B cell (primary cell): ENCODE data around the gene RTN4IP1. TPM values are rescaled to one million over a fixed set of nuclear protein-coding genes. Genes with fewer than 3 reads are reported as not detected.

ENCODE experiments used
- ATAC-seq: fragments of 200-7000 bp; cut with Tn5 transposase; one replicate; pipeline ENCODE4 v1.10.0; 2021; ENCODE audit warnings: low read depth, mild to moderate bottlenecking, moderate number of reproducible peaks, moderate library complexity
- CTCF ChIA-PET: fragments of 350-600 bp; sonication (Branson Sonifier 250); formaldehyde crosslinking; loops from one replicate; lab custom pipeline; 2021; ENCODE audit warnings: antibody characterized with exemption, inconsistent platforms; lab: Charles Lee
- POLR2A ChIA-PET: fragments of 350-600 bp; sonication (Branson Sonifier 250); formaldehyde crosslinking; loops from one replicate; lab custom pipeline; 2021; ENCODE audit warnings: antibody characterized with exemption; lab: Charles Lee
- DNase-seq: peaks from one replicate; pipeline ENCODE4 v3.0.0; 2013
- H2AFZ ChIP-seq: 2 replicates; pipeline ENCODE4 v1.6.1; 2012; ENCODE audit warnings: mild to moderate bottlenecking, low read depth, low read length; ENCODE audit not compliant: insufficient read depth, poor library complexity, severe bottlenecking
- H3K27ac ChIP-seq, 2 donors: 1 replicate in 1 of 2; 2 replicates in 1 of 2; pipeline ENCODE4 v1.5.1; 2012 to 2013; ENCODE audit warnings: low read length in 2 of 2, mild to moderate bottlenecking in 2 of 2, moderate library complexity in 1 of 2
- H3K27me3 ChIP-seq, 4 experiments: fragments of 200-600 bp in 1 of 4; sonication (generic) in 1 of 4; replicated peaks in 1 of 4; 1 replicate in 2 of 4; 2 replicates in 2 of 4; pipeline versions ENCODE4 v1.6.1 to v1.7.0; 2013 to 2016; ENCODE audit warnings: low read length in 3 of 4, mild to moderate bottlenecking in 2 of 4, mixed read lengths in 1 of 4, moderate library complexity in 1 of 4; ENCODE audit not compliant: insufficient read depth in 4 of 4, control insufficient read depth in 3 of 4; ENCODE audit errors: control extremely low read depth in 1 of 4
- H3K36me3 ChIP-seq, 2 experiments: replicated peaks in 1 of 2; 1 replicate in 1 of 2; 2 replicates in 1 of 2; pipeline versions ENCODE4 v1.6.1 to v1.7.1; 2013; ENCODE audit warnings: low read length in 1 of 2; ENCODE audit not compliant: insufficient read depth in 2 of 2, control insufficient read depth in 1 of 2; ENCODE audit errors: control extremely low read depth in 1 of 2, extremely low read depth in 1 of 2
- H3K4me1 ChIP-seq, 2 donors: fragments of 200-600 bp in 1 of 2; sonication (generic) in 1 of 2; 1 replicate in 1 of 2; 2 replicates in 1 of 2; pipeline versions ENCODE4 v1.5.1 to v1.6.1; 2013 to 2017; ENCODE audit warnings: low read length in 2 of 2; ENCODE audit not compliant: control insufficient read depth in 2 of 2, insufficient read depth in 2 of 2
- H3K4me2 ChIP-seq: replicated peaks from 2 replicates; pipeline ENCODE3; 2012; ENCODE audit warnings: mild to moderate bottlenecking, low read depth, low read length; ENCODE audit not compliant: poor library complexity, severe bottlenecking
- H3K4me3 ChIP-seq, 5 experiments: fragments of 200-600 bp in 1 of 5; sonication (generic) in 1 of 5; 1 replicate in 3 of 5; 2 replicates in 2 of 5; pipeline versions ENCODE4 v1.5.1 to v1.7.0; 2011 to 2016; ENCODE audit warnings: low read length in 4 of 5, mild to moderate bottlenecking in 4 of 5, low read depth in 2 of 5, control low read depth in 1 of 5, moderate library complexity in 1 of 5; ENCODE audit not compliant: insufficient read depth in 1 of 5; ENCODE audit errors: control extremely low read depth in 1 of 5, extremely low read depth in 1 of 5
- H3K79me2 ChIP-seq: fragments of 200-600 bp; sonication (generic); one replicate; pipeline ENCODE4 v1.6.0; 2016; ENCODE audit warnings: low read length; ENCODE audit not compliant: control insufficient read depth, insufficient read depth
- H3K9ac ChIP-seq: fragments of 200-600 bp; sonication (generic); 2 replicates; pipeline ENCODE4 v1.6.1; 2017; ENCODE audit warnings: mild to moderate bottlenecking, low read length, moderate library complexity
- H3K9me3 ChIP-seq, 3 donors: one replicate each; pipeline versions ENCODE4 v1.6.1 to v1.7.1; 2013; ENCODE audit warnings: low read length in 2 of 3; ENCODE audit not compliant: control insufficient read depth in 2 of 3, insufficient read depth in 1 of 3; ENCODE audit errors: control extremely low read depth in 1 of 3
- H4K20me1 ChIP-seq: 2 replicates; pipeline ENCODE4 v1.6.0; 2012; ENCODE audit warnings: mild to moderate bottlenecking, low read length; ENCODE audit not compliant: insufficient read depth, control insufficient read depth, poor library complexity, severe bottlenecking
- H3K27ac Mint-ChIP-seq: one replicate; pipeline ENCODE4 v1.8.0; 2021; ENCODE audit warnings: mixed read lengths
- H3K27me3 Mint-ChIP-seq: one replicate; pipeline ENCODE4 v1.8.0; 2021; ENCODE audit warnings: mixed read lengths
- H3K4me1 Mint-ChIP-seq: one replicate; pipeline ENCODE4 v1.8.0; 2021; ENCODE audit warnings: mixed read lengths
- H3K4me3 Mint-ChIP-seq: one replicate; pipeline ENCODE4 v1.8.0; 2021; ENCODE audit warnings: mixed read lengths
- H3K9me3 Mint-ChIP-seq: one replicate; pipeline ENCODE4 v1.8.0; 2022; ENCODE audit warnings: mixed read lengths; ENCODE audit not compliant: insufficient read depth
- CTCF ChIP-seq: fragments of 200-600 bp; IDR thresholded peaks from one replicate; pipeline ENCODE4 v1.8.0; 2022; ENCODE audit warnings: antibody characterized with exemption, mild to moderate bottlenecking
- EZH2 ChIP-seq: IDR thresholded peaks from 2 replicates; pipeline ENCODE4 v1.6.1; 2012; ENCODE audit warnings: borderline replicate concordance, low read depth, mild to moderate bottlenecking, moderate library complexity, low read length; ENCODE audit not compliant: insufficient read depth, poor library complexity, severe bottlenecking
- WGBS: methylation state at CpG from one replicate; pipeline ENCODE4 v1.1.5; 2013; ENCODE audit warnings: missing lambda C conversion rate; ENCODE audit not compliant: insufficient coverage; 5-methylcytosine and 5-hydroxymethylcytosine counted together
- intact Hi-C: fragments of 100-400 bp; cut with micrococcal nuclease; formaldehyde crosslinking; loops from one replicate; pipeline ENCODE4 v1.10.0; 2022
- polyA plus RNA-seq: library from polyadenylated mRNA; depleted of rRNA; stranded (reverse); fragments of >200 nt; gene quantifications from 2 replicates; pipeline ENCODE4 v1.2.3, GENCODE V29; 2012
- total RNA-seq, 2 donors: library from RNA; stranded (reverse); fragments of 120-200 nt in 1 of 2; gene quantifications; 1 replicate in 1 of 2; 2 replicates in 1 of 2; pipeline versions ENCODE4 v1.2.3 to v1.2.4, GENCODE V29; 2013 to 2022

The RTN4IP1 gene
- total and polyA plus RNA-seq, 2 donors (not counting 1 experiment from before 2014, with no cell fraction given): 9.4 to 12.1 TPM

- ATAC-seq (no peak), DNase-seq (peak; percentile 18)
- Histone ChIP-seq H3K4me3 (peak overlapping the region in 1 of 5 experiments; percentile 6), H3K27me3 (no peaks in the 10 kb centered on the region), H3K4me2 (peak overlapping the region; percentile 50), H3K36me3 (peaks cover 8 to 39% of the 10 kb centered on the region in 2 experiments), H3K79me2 (peaks cover 84% of the 10 kb centered on the region), H3K9ac (no peak overlapping the region), H3K4me1 (peaks cover 55 to 57% of the 10 kb centered on the region in 2 donors), H3K9me3 (peaks cover 0 to 4% (median 0%) of the 10 kb centered on the region in 3 donors), H3K27ac (peak overlapping the region; percentile 51 to 81), H2AFZ (peak overlapping the region; percentile 36), H4K20me1 (no peaks in the 10 kb centered on the region)
- CTCF ChIA-PET: interaction anchor here (0.6 to 2.3 kb wide), 7 partner anchors 10 to 339 kb away, joined by 3 to 6 read pairs (median 4); no protein-coding TSS in a partner anchor
- Mint-ChIP-seq H3K4me1 (peaks cover 54% of the 10 kb centered on the region), H3K27ac (peak overlapping the region; percentile 93), H3K27me3 (no peaks in the 10 kb centered on the region), H3K4me3 (peak overlapping the region; percentile 76), H3K9me3 (no peaks in the 10 kb centered on the region)
- 0% methylated on average over 1 of the region's 4 CpGs for WGBS
- POLR2A ChIA-PET: interaction anchor here (1.2 kb wide), 2 partner anchors 11 to 43 kb away, joined by 3 to 6 read pairs; partner anchors contain the start of genes QRSL1 and RTN4IP1
- TF ChIP-seq EZH2: no peak
- no peak for TF ChIP-seq CTCF
- intact Hi-C loops: loop anchor here (2.0 kb wide), 1 partner anchor 27 kb away; no protein-coding TSS in a partner anchor
These were observed 10.5 kb upstream of the RTN4IP1 start for GRCh38 chr6:106639812-106640211.

DNA sequence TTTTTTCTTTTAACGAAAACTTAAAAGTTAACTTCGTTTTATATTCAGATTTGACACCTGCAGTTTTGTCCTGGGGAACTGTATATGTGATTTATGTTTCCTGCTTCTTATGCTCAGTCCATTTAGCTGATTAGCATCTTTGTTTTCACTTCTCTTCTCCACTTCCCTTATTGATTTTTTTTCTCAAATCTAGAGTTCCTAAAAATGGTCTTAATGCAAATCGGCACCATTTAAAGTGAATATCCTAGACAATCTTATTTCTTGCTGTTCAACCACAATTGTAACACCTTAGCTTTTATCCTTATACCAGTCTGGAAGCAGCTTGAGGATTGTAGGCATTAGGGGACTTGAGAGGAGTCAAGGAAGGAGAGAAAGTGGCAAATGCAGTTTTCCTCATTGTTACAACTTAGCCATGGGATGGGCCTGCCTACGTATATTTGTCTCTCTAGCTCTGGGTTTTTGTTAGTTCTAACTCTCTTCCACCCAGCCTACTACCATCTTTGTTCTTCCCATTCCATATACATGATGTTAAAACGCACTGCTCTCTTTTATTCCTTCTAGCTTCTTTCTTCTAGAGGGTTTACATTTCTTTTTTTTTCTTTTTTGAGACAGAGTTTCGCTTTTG is 8.5 kb upstream of the RTN4IP1 start:
- Histone ChIP-seq H3K4me1 (peaks cover 64 to 68% of the 10 kb centered on the region in 2 donors), H3K9ac (peak overlapping the region; percentile 52), H3K9me3 (peaks cover 0 to 4% (median 0%) of the 10 kb centered on the region in 3 donors), H3K4me2 (peak overlapping the region; percentile 66), H2AFZ (peak overlapping the region; percentile 53), H3K27ac (peak overlapping the region; percentile 81 to 89), H3K4me3 (peak overlapping the region; percentile 25 to 59 (median 35)), H4K20me1 (no peaks in the 10 kb centered on the region), H3K27me3 (no peaks in the 10 kb centered on the region), H3K36me3 (peaks cover 3 to 20% of the 10 kb centered on the region in 2 experiments), H3K79me2 (peaks cover 86% of the 10 kb centered on the region)
- Mint-ChIP-seq H3K27me3 (no peaks in the 10 kb centered on the region), H3K4me1 (peaks cover 64% of the 10 kb centered on the region), H3K9me3 (no peaks in the 10 kb centered on the region), H3K27ac (peak overlapping the region; percentile 95), H3K4me3 (peak overlapping the region; percentile 74)
- intact Hi-C loops: loop anchor here (1.0 to 2.0 kb wide), 4 partner anchors 9 to 65 kb away; partner anchors contain the start of genes QRSL1 and RTN4IP1
- no peak for TF ChIP-seq EZH2
- no peak for TF ChIP-seq CTCF
- ChIA-PET CTCF (interaction anchor here (0.7 to 3.6 kb wide), 13 partner anchors 9 to 342 kb away, joined by 3 to 22 read pairs (median 5); partner anchors contain the start of genes CD24, QRSL1 and RTN4IP1), POLR2A (interaction anchor here (1.0 to 1.7 kb wide), 6 partner anchors 9 to 335 kb away, joined by 3 to 6 read pairs (median 4); partner anchors contain the start of genes QRSL1 and RTN4IP1)
- WGBS: no CpG with 5 or more reads among the region's 6 CpGs
- ATAC-seq (peak; percentile 85), DNase-seq (peak; percentile 79)
